WI38 (cell line): Measurements from ENCODE around the gene KRT80.
A peak's percentile ranks its signal among the peaks of the same experiment; 100 is the strongest.

Experiments used
- H3K4me3 ChIP-seq: 2 replicates; pipeline ENCODE4 v1.5.1; 2011; ENCODE audit warnings: low read depth, mild to moderate bottlenecking, control low read depth, low read length
- TF ChIP-seq, protein P1 (sequence below): IDR thresholded peaks from 2 replicates; pipeline ENCODE4 v1.5.1; 2012; ENCODE audit warnings: low read depth, mild to moderate bottlenecking, control low read depth, low read length

Gene KRT80

GRCh38 chr12:52213564-52214420 is 22.0 kb upstream of the KRT80 start:
- H3K4me3 ChIP-seq: no peak overlapping the region
- TF ChIP-seq, protein P1, sequence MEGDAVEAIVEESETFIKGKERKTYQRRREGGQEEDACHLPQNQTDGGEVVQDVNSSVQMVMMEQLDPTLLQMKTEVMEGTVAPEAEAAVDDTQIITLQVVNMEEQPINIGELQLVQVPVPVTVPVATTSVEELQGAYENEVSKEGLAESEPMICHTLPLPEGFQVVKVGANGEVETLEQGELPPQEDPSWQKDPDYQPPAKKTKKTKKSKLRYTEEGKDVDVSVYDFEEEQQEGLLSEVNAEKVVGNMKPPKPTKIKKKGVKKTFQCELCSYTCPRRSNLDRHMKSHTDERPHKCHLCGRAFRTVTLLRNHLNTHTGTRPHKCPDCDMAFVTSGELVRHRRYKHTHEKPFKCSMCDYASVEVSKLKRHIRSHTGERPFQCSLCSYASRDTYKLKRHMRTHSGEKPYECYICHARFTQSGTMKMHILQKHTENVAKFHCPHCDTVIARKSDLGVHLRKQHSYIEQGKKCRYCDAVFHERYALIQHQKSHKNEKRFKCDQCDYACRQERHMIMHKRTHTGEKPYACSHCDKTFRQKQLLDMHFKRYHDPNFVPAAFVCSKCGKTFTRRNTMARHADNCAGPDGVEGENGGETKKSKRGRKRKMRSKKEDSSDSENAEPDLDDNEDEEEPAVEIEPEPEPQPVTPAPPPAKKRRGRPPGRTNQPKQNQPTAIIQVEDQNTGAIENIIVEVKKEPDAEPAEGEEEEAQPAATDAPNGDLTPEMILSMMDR: peak; percentile 99

DNA sequence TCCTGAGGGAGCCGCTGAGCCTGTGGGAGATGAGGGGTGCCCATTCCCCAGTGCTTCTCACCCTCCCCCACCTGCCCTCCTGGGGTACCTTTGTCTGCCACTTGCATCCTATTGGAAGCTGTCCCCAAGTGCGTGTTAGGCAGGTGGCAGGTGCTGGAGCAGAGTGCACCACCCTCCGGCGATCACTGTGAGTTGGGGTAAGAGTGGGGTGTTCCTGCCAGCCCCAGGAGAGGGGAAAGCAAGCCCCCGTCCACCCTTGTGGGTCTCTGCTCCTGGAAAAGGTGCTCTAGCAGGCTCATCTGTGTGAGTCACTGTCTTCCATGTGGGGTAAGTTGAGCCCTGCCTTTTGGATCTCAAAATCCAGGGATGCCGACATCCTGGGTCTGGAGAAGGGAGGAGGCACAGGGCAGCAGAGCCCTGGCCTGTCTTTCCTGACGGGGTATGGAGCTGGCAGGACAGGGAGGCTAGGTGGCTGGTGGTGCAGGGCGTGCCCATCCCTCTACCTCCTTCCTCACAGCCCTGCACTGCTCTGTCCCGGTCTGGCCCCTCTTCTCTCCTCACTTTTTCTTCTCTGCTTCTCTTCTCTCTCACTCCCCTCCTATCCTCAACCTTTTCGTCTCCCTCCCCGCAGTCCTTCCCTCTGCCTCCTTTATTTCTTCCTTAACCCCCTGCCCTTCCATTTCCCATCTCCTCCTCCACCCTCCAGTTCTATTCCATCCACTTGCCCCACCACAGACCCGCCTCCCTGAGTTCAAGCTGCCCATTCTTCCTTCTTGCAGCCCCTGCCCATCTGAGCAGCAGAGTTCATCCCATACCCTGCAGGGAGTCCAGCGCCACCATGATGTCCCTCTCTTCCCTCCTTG is 21.1 kb upstream of the KRT80 start:
- H3K4me3 ChIP-seq: no peak overlapping the region
- TF ChIP-seq, protein P1: no peak

DNA sequence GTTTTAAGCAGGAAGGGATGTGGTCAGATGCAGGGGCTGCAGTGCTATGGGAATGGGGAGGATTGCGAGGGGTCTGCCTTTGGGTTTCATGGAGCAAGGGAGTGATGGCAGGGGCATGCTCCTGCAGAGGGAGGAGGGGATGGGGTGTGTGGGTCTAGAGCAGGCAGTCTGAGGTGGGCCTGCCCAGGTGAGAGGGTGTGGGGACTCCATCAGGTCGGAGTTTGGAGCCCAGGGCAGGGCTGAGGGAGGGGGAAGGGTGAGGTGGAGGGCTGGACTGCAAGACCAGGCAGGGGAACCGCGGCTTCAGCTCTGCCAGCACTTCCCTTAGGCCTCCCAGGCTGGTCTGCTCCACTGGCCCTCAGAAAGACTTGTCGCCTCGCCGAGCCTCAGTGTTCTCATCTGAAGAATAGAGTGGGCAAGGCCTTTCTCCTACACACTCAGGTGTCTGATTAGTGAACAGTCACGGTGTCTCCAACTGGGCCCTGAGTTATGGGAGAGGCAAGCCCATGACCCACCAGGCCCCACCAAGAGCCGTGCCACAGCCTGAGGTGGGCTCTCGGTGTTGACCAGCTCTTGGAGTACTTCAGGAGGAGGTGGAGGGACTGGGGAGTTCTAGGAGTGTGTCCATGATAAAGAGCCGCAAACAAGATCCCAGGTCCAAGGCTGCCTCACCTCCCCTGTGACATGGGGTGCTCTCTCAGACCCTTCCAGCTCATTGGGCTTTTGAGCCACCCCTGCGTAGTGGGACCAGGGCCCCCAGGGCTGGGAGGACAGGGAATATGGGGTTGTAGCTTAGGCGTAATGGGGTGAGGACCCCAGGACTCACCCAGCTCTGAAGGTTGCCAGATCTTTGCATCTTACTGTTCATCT is 20.1 kb upstream of the KRT80 start:
- TF ChIP-seq, protein P1: no peak
- H3K4me3 ChIP-seq: no peak overlapping the region

GRCh38 chr12:52210925-52211650 is 19.3 kb upstream of the KRT80 start:
- TF ChIP-seq, protein P1: no peak

GRCh38 chr12:52210186-52210924 is 18.5 kb upstream of the KRT80 start:
- no peak overlapping the region for H3K4me3 ChIP-seq
- TF ChIP-seq, protein P1: no peak

More at GRCh38 chr12:52210925-52211650, 19.3 kb upstream of the KRT80 start:
- no peak overlapping the region for H3K4me3 ChIP-seq

GRCh38 chr12:52209321-52209720 is 17.5 kb upstream of the KRT80 start:
- TF ChIP-seq, protein P1: no peak
- no peak overlapping the region for H3K4me3 ChIP-seq
